AG09309 (cell line): Measurements from ENCODE around the gene PRKAR1B.

Source experiments
- DNase-seq: peaks from one replicate; pipeline ENCODE4 v3.0.0-alpha.2; 2010; ENCODE audit warnings: low read depth
- H3K4me3 ChIP-seq: 2 replicates; pipeline ENCODE4 v1.5.1; 2011; ENCODE audit warnings: mild to moderate bottlenecking, low read depth, low read length, moderate library complexity; ENCODE audit not compliant: control insufficient read depth
- TF ChIP-seq, protein P1 (sequence below): IDR thresholded peaks from 2 replicates; pipeline ENCODE4 v1.5.1; 2011; ENCODE audit warnings: mild to moderate bottlenecking, low read depth, low read length, inconsistent platforms; ENCODE audit not compliant: insufficient read depth, control insufficient read depth; ENCODE audit errors: missing control alignments

PRKAR1B gene

DNA sequence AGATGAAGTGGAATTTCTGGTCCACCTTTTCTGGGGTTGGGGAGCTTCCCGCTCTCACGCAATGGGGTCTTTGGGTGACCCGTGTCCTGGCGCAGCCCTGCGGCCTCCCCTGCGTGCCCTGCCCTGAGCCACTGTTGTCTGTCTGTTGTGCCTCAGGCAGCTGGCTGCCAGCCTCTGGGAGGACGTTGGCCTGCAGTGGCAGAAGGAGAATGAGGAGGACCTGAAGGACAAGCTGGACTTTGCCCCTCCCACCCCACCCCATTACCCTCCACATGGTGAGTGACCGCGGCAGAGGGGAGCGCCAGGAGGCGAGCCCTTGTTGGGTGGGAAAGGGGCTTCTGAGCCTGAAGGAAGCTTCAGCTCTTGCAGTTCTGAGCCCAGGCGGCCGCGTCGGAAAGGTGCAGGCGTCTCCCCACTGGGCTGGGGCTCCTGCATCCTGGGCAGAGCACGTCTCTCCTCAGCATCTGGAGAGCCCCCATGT lies 14.2 kb upstream of the PRKAR1B start:
- no peak for DNase-seq
- TF ChIP-seq, protein P1, sequence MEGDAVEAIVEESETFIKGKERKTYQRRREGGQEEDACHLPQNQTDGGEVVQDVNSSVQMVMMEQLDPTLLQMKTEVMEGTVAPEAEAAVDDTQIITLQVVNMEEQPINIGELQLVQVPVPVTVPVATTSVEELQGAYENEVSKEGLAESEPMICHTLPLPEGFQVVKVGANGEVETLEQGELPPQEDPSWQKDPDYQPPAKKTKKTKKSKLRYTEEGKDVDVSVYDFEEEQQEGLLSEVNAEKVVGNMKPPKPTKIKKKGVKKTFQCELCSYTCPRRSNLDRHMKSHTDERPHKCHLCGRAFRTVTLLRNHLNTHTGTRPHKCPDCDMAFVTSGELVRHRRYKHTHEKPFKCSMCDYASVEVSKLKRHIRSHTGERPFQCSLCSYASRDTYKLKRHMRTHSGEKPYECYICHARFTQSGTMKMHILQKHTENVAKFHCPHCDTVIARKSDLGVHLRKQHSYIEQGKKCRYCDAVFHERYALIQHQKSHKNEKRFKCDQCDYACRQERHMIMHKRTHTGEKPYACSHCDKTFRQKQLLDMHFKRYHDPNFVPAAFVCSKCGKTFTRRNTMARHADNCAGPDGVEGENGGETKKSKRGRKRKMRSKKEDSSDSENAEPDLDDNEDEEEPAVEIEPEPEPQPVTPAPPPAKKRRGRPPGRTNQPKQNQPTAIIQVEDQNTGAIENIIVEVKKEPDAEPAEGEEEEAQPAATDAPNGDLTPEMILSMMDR, result no peak
- no peak overlapping the region for H3K4me3 ChIP-seq

- H3K4me3 ChIP-seq, result no peak overlapping the region
- TF ChIP-seq, protein P1, result no peak
Measured at GRCh38 chr7:739983-740942, 13.2 kb upstream of the PRKAR1B start.

DNA sequence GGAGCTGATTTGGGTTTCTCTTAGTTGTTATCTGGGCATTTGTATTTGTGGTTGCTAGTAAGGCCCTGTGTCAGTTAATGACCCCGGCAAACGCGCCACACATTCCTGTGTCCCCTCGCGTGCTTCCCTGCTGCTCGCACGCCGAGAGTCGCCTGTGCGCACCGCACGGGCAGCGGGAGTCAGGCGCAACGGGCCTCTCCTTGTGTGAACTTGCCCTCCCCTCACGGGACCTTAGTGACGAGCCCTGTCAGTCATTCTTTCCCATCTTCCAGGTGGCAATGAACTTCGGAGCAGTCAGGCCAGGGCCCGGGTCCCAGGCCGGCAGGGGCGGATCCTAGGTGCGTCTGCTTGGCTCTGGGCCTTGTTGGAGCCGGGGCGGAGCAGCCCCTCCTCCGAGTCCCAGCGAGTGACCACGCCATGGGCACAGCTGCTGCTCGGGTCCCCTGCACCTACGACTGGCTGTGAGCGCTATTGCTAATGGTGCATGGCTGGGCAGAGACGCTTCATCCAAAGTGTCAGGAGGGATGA lies 12.4 kb upstream of the PRKAR1B start:
- no peak for DNase-seq
- TF ChIP-seq, protein P1, result no peak
- no peak overlapping the region for H3K4me3 ChIP-seq

More at GRCh38 chr7:739983-740942, 13.2 kb upstream of the PRKAR1B start:
- DNase-seq, result no peak

DNA sequence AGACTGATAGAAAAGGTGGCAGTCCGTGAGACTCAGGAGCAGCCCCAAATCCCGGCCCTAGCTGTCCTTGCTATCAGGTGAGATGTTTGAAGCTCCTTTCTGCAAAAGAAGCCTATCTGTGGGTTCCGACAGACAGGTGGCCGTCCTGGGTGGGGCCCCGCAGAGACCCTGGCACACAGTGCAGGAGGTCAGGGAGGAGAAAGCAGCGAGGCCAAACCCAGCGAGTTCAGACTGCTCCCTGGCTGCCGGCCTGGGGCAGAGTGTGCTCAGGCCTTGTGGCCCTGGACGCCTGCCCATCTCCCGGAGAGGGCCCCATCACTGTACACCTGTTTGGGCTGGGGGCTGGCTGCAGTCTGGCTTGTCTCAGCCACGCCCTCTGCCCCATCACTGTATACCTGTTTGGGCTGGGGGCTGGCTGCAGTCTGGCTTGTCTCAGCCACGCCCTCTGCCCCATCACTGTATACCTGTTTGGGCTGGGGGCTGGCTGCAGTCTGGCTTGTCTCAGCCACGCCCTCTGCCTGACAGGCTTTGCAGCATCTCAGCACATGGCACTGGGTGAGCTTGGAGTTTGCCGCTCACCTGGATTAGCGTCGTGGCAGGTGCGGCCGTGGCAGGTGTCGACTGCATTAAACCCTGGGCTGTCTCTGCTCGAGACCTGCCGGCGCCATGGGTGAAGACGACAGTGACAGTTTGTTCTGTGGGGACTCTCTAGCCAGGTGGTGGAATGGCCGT lies 11.8 kb upstream of the PRKAR1B start:
- DNase-seq, result no peak
- TF ChIP-seq, protein P1, result no peak
- no peak overlapping the region for H3K4me3 ChIP-seq

DNA sequence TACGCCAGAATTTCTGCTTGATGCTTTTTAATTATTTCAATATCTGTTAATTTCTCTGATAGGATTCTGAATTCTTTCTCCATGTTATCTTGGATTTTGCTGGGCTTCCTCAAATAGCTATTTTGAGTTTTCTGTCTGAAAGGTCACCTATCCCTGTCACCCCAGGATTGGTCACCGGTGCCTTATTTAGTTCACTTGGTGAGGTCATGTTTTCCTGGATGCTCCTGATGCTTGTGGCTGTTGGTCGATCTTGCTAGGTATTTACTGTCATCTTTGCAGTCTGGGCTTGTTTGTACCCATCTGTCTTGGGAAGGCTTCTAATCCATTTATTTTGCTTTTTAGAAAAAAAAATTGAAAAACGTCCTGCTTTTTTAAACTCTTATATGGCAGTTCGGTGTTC lies 11.2 kb upstream of the PRKAR1B start:
- no peak overlapping the region for H3K4me3 ChIP-seq
- no peak for DNase-seq
- TF ChIP-seq, protein P1, result no peak

DNA sequence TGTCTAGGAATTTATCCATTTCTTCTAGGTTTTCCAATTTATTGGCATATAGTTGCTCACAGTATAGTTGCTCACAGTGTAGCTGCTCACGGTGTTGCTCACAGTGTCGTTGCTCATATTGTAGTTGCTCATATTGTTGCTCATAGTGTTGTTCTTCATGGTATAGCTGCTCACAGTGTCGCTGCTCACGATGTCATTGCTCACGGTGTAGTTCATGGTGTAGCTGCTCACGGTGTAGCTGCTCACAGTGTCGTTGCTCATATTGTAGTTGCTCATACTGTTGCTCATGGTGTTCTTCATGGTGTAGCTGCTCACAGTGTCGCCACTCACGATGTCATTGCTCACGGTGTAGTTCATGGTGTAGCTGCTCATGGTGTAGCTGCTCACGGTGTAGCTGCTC lies 7.7 kb upstream of the PRKAR1B start:
- TF ChIP-seq, protein P1, result no peak
- no peak for DNase-seq

More for the DNA sequence above, 7.7 kb upstream of the PRKAR1B start:
- no peak overlapping the region for H3K4me3 ChIP-seq
